Measurements from ENCODE around the gene PDE6B. TPM values are rescaled to one million over a fixed set of nuclear protein-coding genes. Genes with fewer than 3 reads are reported as not detected.
"Not testable (repeated sequence)": the region's sequence is repeated elsewhere in the genome, so short reads cannot be mapped to it uniquely, and the experiment has no call there.

PDE6B gene
- total and polyA plus RNA-seq, 2 donors: 7.7 to 22.5 TPM

- not testable (repeated sequence) for H3K4me3 ChIP-seq (ENCODE audit: low read length in 2 of 2); H3K27me3 ChIP-seq (ENCODE audit: control insufficient read depth in 2 of 2, insufficient read depth in 1 of 2, low read length in 1 of 2); H3K27ac ChIP-seq (ENCODE audit: low read depth in 1 of 2, low read length in 1 of 2); H3K9me3 ChIP-seq (ENCODE audit: control insufficient read depth in 2 of 2, insufficient read depth in 1 of 2, low read length in 1 of 2); DNase-seq (ENCODE audit: low read depth in 6 of 9, low spot score in 9 of 9)
- Histone ChIP-seq H3K4me1 (ENCODE audit: control insufficient read depth in 2 of 2, insufficient read depth in 2 of 2, low read length in 2 of 2) (peaks cover 10% of the 10 kb centered on the region in 2 donors), H3K36me3 (ENCODE audit: control insufficient read depth in 2 of 2, insufficient read depth in 2 of 2, low read length in 1 of 2) (peaks cover 18 to 25% of the 10 kb centered on the region in 2 donors)
- WGBS: 96% methylated on average over 11 of the region's 11 CpGs
These were observed 44.6 kb downstream of the PDE6B start for GRCh38 chr4:669806-670559.

GRCh38 chr4:671769-672168 is 46.4 kb downstream of the PDE6B start:
- Histone ChIP-seq H3K4me3 (ENCODE audit: low read length in 2 of 2) (no peak overlapping the region), H3K36me3 (ENCODE audit: control insufficient read depth in 2 of 2, insufficient read depth in 2 of 2, low read length in 1 of 2) (peaks cover 18 to 25% of the 10 kb centered on the region in 2 donors), H3K4me1 (ENCODE audit: control insufficient read depth in 2 of 2, insufficient read depth in 2 of 2, low read length in 2 of 2) (peaks cover 16 to 22% of the 10 kb centered on the region in 2 donors), H3K27ac (ENCODE audit: low read depth in 1 of 2, low read length in 1 of 2) (no peak overlapping the region), H3K27me3 (ENCODE audit: control insufficient read depth in 2 of 2, insufficient read depth in 1 of 2, low read length in 1 of 2) (no peaks in the 10 kb centered on the region), H3K9me3 (ENCODE audit: control insufficient read depth in 2 of 2, insufficient read depth in 1 of 2, low read length in 1 of 2) (no peaks in the 10 kb centered on the region)
- no peak for DNase-seq (ENCODE audit: low read depth in 6 of 9, low spot score in 9 of 9)
- 97% methylated on average over 3 of the region's 3 CpGs for WGBS

- H3K4me3 ChIP-seq (ENCODE audit: low read length in 2 of 2): peak overlapping the region; percentile 69 to 98
- peaks cover 0 to under 1% of the 10 kb centered on the region in 2 donors for H3K27me3 ChIP-seq (ENCODE audit: control insufficient read depth in 2 of 2, insufficient read depth in 1 of 2, low read length in 1 of 2)
- H3K4me1 ChIP-seq (ENCODE audit: control insufficient read depth in 2 of 2, insufficient read depth in 2 of 2, low read length in 2 of 2): peaks cover 16 to 25% of the 10 kb centered on the region in 2 donors
- no peaks in the 10 kb centered on the region for H3K9me3 ChIP-seq (ENCODE audit: control insufficient read depth in 2 of 2, insufficient read depth in 1 of 2, low read length in 1 of 2)
- 13% methylated on average over 55 of the region's 55 CpGs for WGBS
- no peak for DNase-seq (ENCODE audit: low read depth in 6 of 9, low spot score in 9 of 9)
- peaks cover 18 to 25% of the 10 kb centered on the region in 2 donors for H3K36me3 ChIP-seq (ENCODE audit: control insufficient read depth in 2 of 2, insufficient read depth in 2 of 2, low read length in 1 of 2)
- H3K27ac ChIP-seq (ENCODE audit: low read depth in 1 of 2, low read length in 1 of 2): peak overlapping the region in 1 of 2 donors; percentile 22
These were observed 48.1 kb downstream of the PDE6B start for GRCh38 chr4:673349-674091.

- Histone ChIP-seq H3K27me3 (ENCODE audit: control insufficient read depth in 2 of 2, insufficient read depth in 1 of 2, low read length in 1 of 2) (peaks cover 0 to 8% of the 10 kb centered on the region in 2 donors), H3K4me3 (ENCODE audit: low read length in 2 of 2) (peak within 1 kb of the TSS; percentile 74 to 98), H3K4me1 (ENCODE audit: control insufficient read depth in 2 of 2, insufficient read depth in 2 of 2, low read length in 2 of 2) (peaks cover 16 to 25% of the 10 kb centered on the region in 2 donors), H3K36me3 (ENCODE audit: control insufficient read depth in 2 of 2, insufficient read depth in 2 of 2, low read length in 1 of 2) (peaks cover 18 to 25% of the 10 kb centered on the region in 2 donors), H3K27ac (ENCODE audit: low read depth in 1 of 2, low read length in 1 of 2) (peak within 1 kb of the TSS; percentile 73 to 91), H3K9me3 (ENCODE audit: control insufficient read depth in 2 of 2, insufficient read depth in 1 of 2, low read length in 1 of 2) (no peaks in the 10 kb centered on the region)
- DNase-seq (ENCODE audit: low read depth in 6 of 9, low spot score in 9 of 9): peak; percentile 93 to 100 (median 98)
- WGBS: under 1% methylated on average over 84 of the region's 84 CpGs
These were observed 49.0 kb downstream of the PDE6B start, which contains the start of the genes ATP5ME and MYL5 for GRCh38 chr4:674172-675035. ATP5ME (minus strand) TSS chr4:674276; CDS start chr4:674247, 29 bp downstream. MYL5 (plus strand) TSS chr4:674542; CDS start chr4:678027, 3,485 bp downstream.

DNA sequence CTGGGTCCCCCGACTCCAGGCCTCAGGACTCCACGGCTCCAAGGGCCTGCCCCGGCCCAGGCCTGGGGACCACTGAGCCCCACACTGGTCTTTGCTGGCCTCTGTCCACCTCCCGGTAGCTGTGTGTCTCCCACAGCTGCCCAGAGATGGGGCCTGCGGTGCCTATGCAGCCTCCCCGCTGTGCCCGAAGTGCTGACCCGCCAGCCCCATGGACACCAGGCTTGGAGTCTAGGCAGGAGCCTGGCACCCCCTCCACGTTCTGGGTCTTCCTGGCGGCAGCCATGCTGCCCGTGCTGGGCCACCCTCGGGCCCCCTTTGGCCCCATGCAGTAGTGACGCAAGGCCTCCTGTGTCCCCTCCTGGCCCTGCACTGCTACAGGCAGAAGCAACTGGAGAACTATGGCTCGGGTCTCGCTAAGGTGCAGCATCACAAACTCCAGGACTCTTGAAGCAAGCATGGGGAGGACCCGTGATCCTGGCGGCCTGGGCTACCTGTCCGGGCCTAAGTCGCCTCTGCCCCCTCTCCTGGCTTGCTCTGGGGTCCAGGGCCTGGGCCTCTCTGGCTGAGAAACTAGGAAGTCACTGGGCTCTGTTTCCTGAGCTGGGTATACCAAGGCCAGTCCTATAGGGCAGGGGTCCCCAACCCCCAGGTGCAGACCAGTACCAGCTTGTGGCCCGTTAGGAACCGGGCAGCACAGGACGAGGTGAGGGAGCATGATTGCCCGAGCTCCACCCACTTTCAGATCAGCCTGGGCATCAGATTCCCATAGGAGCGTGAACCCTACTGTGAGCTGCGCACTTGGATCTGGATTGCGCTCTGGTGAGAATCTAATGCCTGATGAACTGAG is 49.9 kb downstream of the PDE6B start:
- Histone ChIP-seq H3K27me3 (ENCODE audit: control insufficient read depth in 2 of 2, insufficient read depth in 1 of 2, low read length in 1 of 2) (peaks cover 0 to 16% of the 10 kb centered on the region in 2 donors), H3K27ac (ENCODE audit: low read depth in 1 of 2, low read length in 1 of 2) (peak overlapping the region; percentile 73 to 91), H3K9me3 (ENCODE audit: control insufficient read depth in 2 of 2, insufficient read depth in 1 of 2, low read length in 1 of 2) (no peaks in the 10 kb centered on the region), H3K4me3 (ENCODE audit: low read length in 2 of 2) (peak overlapping the region; percentile 74 to 98), H3K36me3 (ENCODE audit: control insufficient read depth in 2 of 2, insufficient read depth in 2 of 2, low read length in 1 of 2) (peaks cover 18 to 25% of the 10 kb centered on the region in 2 donors), H3K4me1 (ENCODE audit: control insufficient read depth in 2 of 2, insufficient read depth in 2 of 2, low read length in 2 of 2) (peaks cover 16 to 25% of the 10 kb centered on the region in 2 donors)
- DNase-seq (ENCODE audit: low read depth in 6 of 9, low spot score in 9 of 9): no peak
- 71% methylated on average over 26 of the region's 26 CpGs for WGBS

DNA sequence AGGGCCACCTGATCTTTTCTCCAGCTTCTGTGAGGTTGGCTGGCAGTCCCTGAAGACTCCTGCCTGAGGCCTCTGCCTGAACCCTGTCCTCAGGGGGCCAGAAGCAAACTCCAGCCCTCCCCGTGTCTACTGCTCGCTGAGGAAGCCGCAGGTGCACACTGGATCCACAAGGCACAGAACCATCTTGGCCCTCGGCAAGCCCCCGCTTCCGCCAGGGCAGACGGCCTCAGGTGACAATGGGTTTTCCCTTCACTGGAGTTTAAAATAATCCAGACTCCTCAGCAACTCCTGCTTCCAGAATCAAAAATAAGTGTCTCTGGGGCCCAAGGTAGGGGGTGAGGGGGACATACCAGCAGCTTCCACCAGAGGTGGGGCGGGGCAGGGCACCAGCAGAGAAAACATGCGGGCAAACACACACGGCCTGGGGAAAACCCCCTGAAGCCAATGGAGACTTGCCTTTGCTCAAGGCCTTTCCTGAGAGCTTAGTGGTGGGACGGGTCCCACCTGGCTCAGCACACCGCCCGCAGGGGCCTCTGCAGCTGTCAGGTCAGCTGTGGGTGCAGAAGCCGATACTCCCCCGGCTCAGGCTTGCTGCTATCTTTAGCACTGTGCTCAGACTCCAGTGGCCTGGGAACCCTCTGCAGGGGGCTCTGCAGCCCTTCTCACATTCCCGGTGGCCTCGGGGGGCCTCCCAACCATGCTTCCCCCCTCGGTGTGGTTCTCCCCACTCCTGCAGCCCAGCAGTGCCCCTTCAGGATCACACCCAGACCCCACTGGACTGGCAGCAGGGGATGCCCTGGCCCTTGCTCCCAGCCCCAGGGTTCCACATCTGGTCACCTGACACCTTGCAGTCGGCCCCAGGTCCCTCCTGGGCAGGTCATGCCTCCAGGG is 50.9 kb downstream of the PDE6B start:
- H3K36me3 ChIP-seq (ENCODE audit: control insufficient read depth in 2 of 2, insufficient read depth in 2 of 2, low read length in 1 of 2): peaks cover 13 to 18% of the 10 kb centered on the region in 2 donors
- peaks cover 19 to 25% of the 10 kb centered on the region in 2 donors for H3K4me1 ChIP-seq (ENCODE audit: control insufficient read depth in 2 of 2, insufficient read depth in 2 of 2, low read length in 2 of 2)
- peaks cover 3 to 26% of the 10 kb centered on the region in 2 donors for H3K27me3 ChIP-seq (ENCODE audit: control insufficient read depth in 2 of 2, insufficient read depth in 1 of 2, low read length in 1 of 2)
- H3K9me3 ChIP-seq (ENCODE audit: control insufficient read depth in 2 of 2, insufficient read depth in 1 of 2, low read length in 1 of 2): no peaks in the 10 kb centered on the region
- H3K27ac ChIP-seq (ENCODE audit: low read depth in 1 of 2, low read length in 1 of 2): no peak overlapping the region
- DNase-seq (ENCODE audit: low read depth in 6 of 9, low spot score in 9 of 9): no peak
- no peak overlapping the region for H3K4me3 ChIP-seq (ENCODE audit: low read length in 2 of 2)
- 91% methylated on average over 19 of the region's 19 CpGs for WGBS

DNA sequence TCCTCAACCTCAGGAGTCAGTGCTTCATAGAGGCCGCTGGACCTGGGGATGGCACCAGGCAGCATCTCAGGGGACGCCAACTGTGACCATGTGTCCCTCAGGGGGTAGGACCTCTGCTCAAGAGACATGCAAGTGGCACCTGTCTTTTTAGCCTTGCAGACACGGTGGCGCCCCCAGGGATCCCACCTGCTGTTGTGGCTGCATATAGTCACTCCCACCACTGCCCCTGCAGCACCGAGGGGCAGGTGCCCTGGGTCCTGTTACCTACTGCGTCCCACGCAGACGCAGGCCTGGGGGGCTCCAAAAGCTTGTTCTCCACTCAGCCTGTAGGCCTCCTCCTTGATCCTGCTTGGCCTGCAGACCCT is 51.5 kb downstream of the PDE6B start:
- Histone ChIP-seq H3K4me3 (ENCODE audit: low read length in 2 of 2) (no peak overlapping the region), H3K4me1 (ENCODE audit: control insufficient read depth in 2 of 2, insufficient read depth in 2 of 2, low read length in 2 of 2) (peaks cover 19 to 25% of the 10 kb centered on the region in 2 donors), H3K36me3 (ENCODE audit: control insufficient read depth in 2 of 2, insufficient read depth in 2 of 2, low read length in 1 of 2) (peaks cover 6 to 12% of the 10 kb centered on the region in 2 donors), H3K27me3 (ENCODE audit: control insufficient read depth in 2 of 2, insufficient read depth in 1 of 2, low read length in 1 of 2) (peaks cover 3 to 26% of the 10 kb centered on the region in 2 donors), H3K9me3 (ENCODE audit: control insufficient read depth in 2 of 2, insufficient read depth in 1 of 2, low read length in 1 of 2) (no peaks in the 10 kb centered on the region), H3K27ac (ENCODE audit: low read depth in 1 of 2, low read length in 1 of 2) (no peak overlapping the region)
- 96% methylated on average over 8 of the region's 8 CpGs for WGBS
- DNase-seq (ENCODE audit: low read depth in 6 of 9, low spot score in 9 of 9): no peak

Measured in thymus (tissue), 11 donors.